Prostate gland (tissue), 2 donors: ENCODE results near the gene WNK4. TPM values are rescaled to one million over a fixed set of nuclear protein-coding genes. Genes with fewer than 3 reads are reported as not detected.

ENCODE experiments used
- DNase-seq: peaks from one replicate; pipeline ENCODE4 v3.0.0-alpha.2; 2019; ENCODE audit warnings: low spot score
- H3K27ac ChIP-seq, 2 donors: fragments of 200-600 bp; sonication (generic); 2 replicates each; pipeline ENCODE4 v1.5.1; 2017 to 2019
- H3K27me3 ChIP-seq: fragments of 200-600 bp; sonication (generic); replicated peaks from 2 replicates; pipeline ENCODE4 v1.5.1; 2019; ENCODE audit not compliant: insufficient read depth
- H3K36me3 ChIP-seq, 2 donors: fragments of 200-600 bp; sonication (generic); 1 replicate in 1 of 2; 2 replicates in 1 of 2; pipeline versions ENCODE4 v1.5.1 to v1.8.1; 2017 to 2019
- H3K4me1 ChIP-seq: fragments of 200-600 bp; sonication (generic); replicated peaks from 2 replicates; pipeline ENCODE4 v1.5.1; 2019
- H3K4me3 ChIP-seq, 2 donors: fragments of 200-600 bp; sonication (generic); 2 replicates each; pipeline ENCODE4 v1.5.1; 2017 to 2019
- H3K9me3 ChIP-seq: fragments of 200-600 bp; sonication (generic); 2 replicates; pipeline ENCODE4 v1.5.1; 2017
- POLR2A ChIP-seq: fragments of 450-650 bp; IDR thresholded peaks from one replicate; pipeline ENCODE4 v1.6.1; 2016; ENCODE audit warnings: antibody characterized with exemption, mild to moderate bottlenecking
- POLR2AphosphoS5 ChIP-seq: sonication (generic); formaldehyde crosslinking; IDR thresholded peaks from one replicate; pipeline ENCODE4 v1.6.1; 2017; ENCODE audit warnings: antibody characterized with exemption
- WGBS: methylation state at CpG from one replicate; pipeline ENCODE4 v1.1.5; 2018; 5-methylcytosine and 5-hydroxymethylcytosine counted together
- intact Hi-C: fragments of 100-400 bp; cut with DNase I; formaldehyde crosslinking; loops from one replicate; pipeline ENCODE4 v1.14.2; 2022
- total RNA-seq, 2 donors: library from RNA; depleted of rRNA; stranded (reverse); fragments of >200 nt; gene quantifications; one replicate each; pipeline ENCODE4 v1.1.0, GENCODE V29; 2016
- TF ChIP-seq, protein P1 (sequence below), 4 experiments: fragments of 200-600 bp in 2 of 4; fragments of 450-650 bp in 2 of 4; sonication (generic) in 2 of 4; IDR thresholded peaks; 1 replicate in 3 of 4; 2 replicates in 1 of 4; pipeline ENCODE4 v1.5.1; 2016 to 2019; ENCODE audit warnings: antibody characterized with exemption in 4 of 4, mild to moderate bottlenecking in 2 of 4, moderate library complexity in 2 of 4

Gene WNK4
- total RNA-seq, 2 donors from 2014 or later: 24.7 to 28.9 TPM

DNA sequence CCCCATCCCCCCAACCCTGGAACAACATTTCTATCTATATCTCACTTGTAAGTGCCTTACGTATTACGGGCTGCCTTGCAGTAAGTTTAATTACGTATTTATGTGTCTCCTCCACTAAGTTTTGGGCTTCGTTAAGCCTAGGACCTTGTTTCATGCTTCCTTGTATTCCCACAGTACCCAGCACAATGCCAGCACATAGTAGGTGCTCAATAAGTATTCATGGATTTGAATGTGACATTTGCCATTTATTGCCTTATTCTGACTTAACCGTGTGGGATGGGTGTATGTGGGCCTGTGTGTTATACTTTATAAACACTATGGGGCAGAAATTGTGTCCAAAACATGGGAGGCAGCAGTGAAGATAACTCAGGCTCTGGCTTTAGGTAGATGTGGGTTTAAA, 12.1 kb downstream of the WNK4 start:
- Histone ChIP-seq H3K4me1 (no peaks in the 10 kb centered on the region), H3K36me3 (no peaks in the 10 kb centered on the region)
- intact Hi-C loops: no loop called here

DNA sequence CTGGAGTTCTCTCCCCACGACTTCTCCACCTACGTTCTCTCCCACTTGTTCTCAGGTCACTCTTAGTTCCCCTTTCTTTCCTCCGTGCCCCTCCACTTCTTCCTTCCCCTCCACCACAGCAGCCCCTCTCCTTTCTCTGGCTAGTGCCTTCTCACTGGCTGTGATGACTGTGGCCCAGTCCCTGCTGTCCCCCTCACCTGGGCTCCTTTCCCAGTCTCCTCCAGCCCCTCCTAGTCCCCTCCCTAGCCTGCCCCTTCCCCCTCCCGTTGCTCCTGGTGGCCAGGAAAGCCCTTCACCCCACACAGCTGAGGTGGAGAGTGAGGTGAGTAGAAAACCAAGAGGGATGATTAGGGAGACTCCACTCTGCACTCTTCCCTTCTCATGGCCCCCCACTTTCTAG, 14.7 kb downstream of the WNK4 start:
- no peaks in the 10 kb centered on the region for H3K36me3 ChIP-seq
- H3K27ac ChIP-seq: peak overlapping the region in 1 of 2 donors; percentile 19
- H3K4me3 ChIP-seq: no peak overlapping the region
- no peaks in the 10 kb centered on the region for H3K4me1 ChIP-seq
- no peaks in the 10 kb centered on the region for H3K27me3 ChIP-seq
- TF ChIP-seq POLR2A (no peak), POLR2AphosphoS5 (no peak)
- TF ChIP-seq, protein P1, sequence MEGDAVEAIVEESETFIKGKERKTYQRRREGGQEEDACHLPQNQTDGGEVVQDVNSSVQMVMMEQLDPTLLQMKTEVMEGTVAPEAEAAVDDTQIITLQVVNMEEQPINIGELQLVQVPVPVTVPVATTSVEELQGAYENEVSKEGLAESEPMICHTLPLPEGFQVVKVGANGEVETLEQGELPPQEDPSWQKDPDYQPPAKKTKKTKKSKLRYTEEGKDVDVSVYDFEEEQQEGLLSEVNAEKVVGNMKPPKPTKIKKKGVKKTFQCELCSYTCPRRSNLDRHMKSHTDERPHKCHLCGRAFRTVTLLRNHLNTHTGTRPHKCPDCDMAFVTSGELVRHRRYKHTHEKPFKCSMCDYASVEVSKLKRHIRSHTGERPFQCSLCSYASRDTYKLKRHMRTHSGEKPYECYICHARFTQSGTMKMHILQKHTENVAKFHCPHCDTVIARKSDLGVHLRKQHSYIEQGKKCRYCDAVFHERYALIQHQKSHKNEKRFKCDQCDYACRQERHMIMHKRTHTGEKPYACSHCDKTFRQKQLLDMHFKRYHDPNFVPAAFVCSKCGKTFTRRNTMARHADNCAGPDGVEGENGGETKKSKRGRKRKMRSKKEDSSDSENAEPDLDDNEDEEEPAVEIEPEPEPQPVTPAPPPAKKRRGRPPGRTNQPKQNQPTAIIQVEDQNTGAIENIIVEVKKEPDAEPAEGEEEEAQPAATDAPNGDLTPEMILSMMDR (IDR thresholded peaks at IDR 0.05): no peak
- H3K9me3 ChIP-seq: no peaks in the 10 kb centered on the region
- WGBS: 65% methylated on average over 4 of the region's 4 CpGs
- DNase-seq: no peak
- intact Hi-C loops: no loop called here

More for the DNA sequence above, 12.1 kb downstream of the WNK4 start:
- no peak overlapping the region for H3K27ac ChIP-seq
- TF ChIP-seq, protein P1 (IDR thresholded peaks at IDR 0.05): no peak
- TF ChIP-seq POLR2A: no peak
- no peak for TF ChIP-seq POLR2AphosphoS5
- no peak overlapping the region for H3K4me3 ChIP-seq
- H3K27me3 ChIP-seq: no peaks in the 10 kb centered on the region
- DNase-seq: no peak
- H3K9me3 ChIP-seq: no peaks in the 10 kb centered on the region
- WGBS: 66% methylated on average over 5 of the region's 5 CpGs

DNA sequence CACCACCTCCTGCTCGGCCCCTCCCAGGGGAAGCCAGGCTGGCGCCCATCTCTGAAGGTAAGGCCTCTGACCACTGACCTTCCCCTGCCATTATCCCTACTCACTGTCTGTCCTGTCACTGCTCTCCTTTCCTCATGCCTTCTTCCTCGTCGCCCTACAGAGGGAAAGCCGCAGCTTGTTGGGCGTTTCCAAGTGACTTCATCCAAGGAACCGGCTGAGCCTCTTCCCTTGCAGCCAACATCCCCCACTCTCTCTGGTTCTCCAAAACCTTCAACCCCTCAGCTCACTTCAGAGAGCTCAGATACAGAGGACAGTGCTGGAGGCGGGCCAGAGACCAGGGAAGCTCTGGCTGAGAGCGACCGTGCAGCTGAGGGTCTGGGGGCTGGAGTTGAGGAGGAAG, 15.1 kb downstream of the WNK4 start:
- TF ChIP-seq, protein P1 (IDR thresholded peaks at IDR 0.05): no peak
- TF ChIP-seq POLR2AphosphoS5: no peak
- no peak for TF ChIP-seq POLR2A

DNA sequence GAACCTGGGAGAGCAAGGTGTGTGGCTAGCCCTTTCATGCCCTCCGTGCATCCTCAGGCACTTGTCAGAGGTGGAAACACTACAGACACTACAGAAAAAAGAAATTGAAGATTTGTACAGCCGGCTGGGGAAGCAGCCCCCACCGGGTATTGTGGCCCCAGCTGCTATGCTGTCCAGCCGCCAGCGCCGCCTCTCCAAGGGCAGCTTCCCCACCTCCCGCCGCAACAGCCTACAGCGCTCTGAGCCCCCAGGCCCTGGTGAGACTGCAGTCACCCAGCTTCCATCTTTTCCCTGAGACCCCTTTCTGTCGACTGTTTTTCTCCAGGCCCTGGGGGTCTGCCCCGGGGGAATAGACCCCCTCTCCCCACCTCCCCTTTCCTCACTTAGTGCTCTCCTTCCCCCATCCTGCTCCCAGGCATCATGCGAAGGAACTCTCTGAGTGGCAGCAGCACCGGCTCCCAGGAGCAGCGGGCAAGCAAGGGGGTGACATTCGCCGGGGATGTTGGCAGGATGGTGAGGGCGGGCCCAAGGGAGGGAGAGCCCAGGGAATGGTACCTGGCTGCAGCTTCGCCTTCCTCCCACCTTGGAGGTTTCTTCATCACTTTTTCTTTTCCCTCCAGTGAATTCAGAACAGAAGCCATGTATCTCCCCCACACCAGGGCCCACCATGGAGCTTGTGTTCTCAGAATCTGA, 15.8 kb downstream of the WNK4 start:
- intact Hi-C loops: no loop called here
- no peak for DNase-seq

More for the DNA sequence above, 15.1 kb downstream of the WNK4 start:
- H3K36me3 ChIP-seq: no peaks in the 10 kb centered on the region
- no peaks in the 10 kb centered on the region for H3K9me3 ChIP-seq
- no peak for DNase-seq
- no peak overlapping the region for H3K4me3 ChIP-seq
- H3K4me1 ChIP-seq: no peaks in the 10 kb centered on the region
- intact Hi-C loops: no loop called here
- H3K27ac ChIP-seq: peak overlapping the region in 1 of 2 donors; percentile 19
- WGBS: 78% methylated on average over 10 of the region's 10 CpGs
- no peaks in the 10 kb centered on the region for H3K27me3 ChIP-seq

More for the DNA sequence above, 15.8 kb downstream of the WNK4 start:
- TF ChIP-seq POLR2A (no peak), POLR2AphosphoS5 (no peak)
- TF ChIP-seq, protein P1 (IDR thresholded peaks at IDR 0.05): no peak
- Histone ChIP-seq H3K9me3 (no peaks in the 10 kb centered on the region), H3K27me3 (no peaks in the 10 kb centered on the region), H3K4me1 (no peaks in the 10 kb centered on the region), H3K27ac (peak overlapping the region in 1 of 2 donors; percentile 85), H3K36me3 (no peaks in the 10 kb centered on the region), H3K4me3 (no peak overlapping the region)
- 87% methylated on average over 18 of the region's 18 CpGs for WGBS
